ENCODE results near the gene APEH. TPM values are rescaled to one million over a fixed set of nuclear protein-coding genes. Genes with fewer than 3 reads are reported as not detected.

The APEH gene
- total RNA-seq, 1 donor from 2014 or later, result 80.8 TPM

DNA sequence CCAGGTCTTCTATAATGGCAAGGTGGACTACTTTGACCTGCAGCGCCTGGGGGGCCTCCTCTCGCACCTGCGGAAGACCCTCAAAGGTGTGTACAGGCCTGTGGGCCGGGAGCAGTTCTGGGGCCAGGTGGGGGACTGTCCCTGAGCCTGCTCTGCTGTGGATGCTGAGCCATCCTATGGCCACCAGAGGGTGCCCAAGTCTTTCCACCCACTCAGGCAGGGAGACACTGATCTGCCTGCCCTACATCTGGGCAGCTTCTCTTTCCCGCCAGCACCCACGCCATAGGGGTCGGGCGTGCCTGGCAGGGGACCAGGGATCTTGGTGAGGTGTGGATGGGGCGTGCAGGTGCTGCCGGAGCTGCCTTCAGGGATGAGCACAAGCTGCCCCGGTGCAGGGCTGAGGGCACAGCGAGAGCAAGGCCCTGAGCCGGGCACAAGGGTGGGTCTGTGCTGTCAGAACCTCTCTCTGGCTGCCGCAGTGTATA, 29.3 kb downstream of the APEH start:
- Histone ChIP-seq H3K9me3 (ENCODE audit: insufficient read depth, low read depth, low read length) (no peaks in the 10 kb centered on the region), H3K4me1 (ENCODE audit: insufficient read depth, low read length) (no peaks in the 10 kb centered on the region), H3K4me2 (ENCODE audit: low read length) (no peak overlapping the region), H3K9ac (ENCODE audit: low read length) (no peak overlapping the region), H3K79me2 (ENCODE audit: insufficient read depth, low read length) (no peaks in the 10 kb centered on the region), H3K27ac (ENCODE audit: low read depth, low read length) (no peak overlapping the region), H3K4me3 (ENCODE audit: insufficient read depth, low read depth, low read length) (no peak overlapping the region), H3K27me3 (ENCODE audit: insufficient read depth, low read length) (no peaks in the 10 kb centered on the region), H4K20me1 (ENCODE audit: insufficient read depth, low read length) (peaks cover 9% of the 10 kb centered on the region), H3K36me3 (ENCODE audit: insufficient read depth, low read length) (no peaks in the 10 kb centered on the region), H2AFZ (ENCODE audit: low read depth, low read length) (no peak overlapping the region)
- FAIRE-seq (no peak), DNase-seq (ENCODE audit: low read depth) (no peak)
- no peaks in the 10 kb centered on the region for H3K9me3 Mint-ChIP-seq (ENCODE audit: unreplicated experiment)
- H3K4me1 Mint-ChIP-seq (ENCODE audit: low read depth, unreplicated experiment), result peaks cover 8% of the 10 kb centered on the region
- H3K27ac Mint-ChIP-seq (ENCODE audit: unreplicated experiment), result no peak overlapping the region
- H3K4me3 Mint-ChIP-seq (ENCODE audit: unreplicated experiment), result no peak overlapping the region
- no peaks in the 10 kb centered on the region for H3K27me3 Mint-ChIP-seq (ENCODE audit: low read depth, unreplicated experiment)
- TF ChIP-seq EZH2 (IDR thresholded peaks at IDR 0.05; ENCODE audit: insufficient read depth, low read length), result no peak
- TF ChIP-seq, protein P1, sequence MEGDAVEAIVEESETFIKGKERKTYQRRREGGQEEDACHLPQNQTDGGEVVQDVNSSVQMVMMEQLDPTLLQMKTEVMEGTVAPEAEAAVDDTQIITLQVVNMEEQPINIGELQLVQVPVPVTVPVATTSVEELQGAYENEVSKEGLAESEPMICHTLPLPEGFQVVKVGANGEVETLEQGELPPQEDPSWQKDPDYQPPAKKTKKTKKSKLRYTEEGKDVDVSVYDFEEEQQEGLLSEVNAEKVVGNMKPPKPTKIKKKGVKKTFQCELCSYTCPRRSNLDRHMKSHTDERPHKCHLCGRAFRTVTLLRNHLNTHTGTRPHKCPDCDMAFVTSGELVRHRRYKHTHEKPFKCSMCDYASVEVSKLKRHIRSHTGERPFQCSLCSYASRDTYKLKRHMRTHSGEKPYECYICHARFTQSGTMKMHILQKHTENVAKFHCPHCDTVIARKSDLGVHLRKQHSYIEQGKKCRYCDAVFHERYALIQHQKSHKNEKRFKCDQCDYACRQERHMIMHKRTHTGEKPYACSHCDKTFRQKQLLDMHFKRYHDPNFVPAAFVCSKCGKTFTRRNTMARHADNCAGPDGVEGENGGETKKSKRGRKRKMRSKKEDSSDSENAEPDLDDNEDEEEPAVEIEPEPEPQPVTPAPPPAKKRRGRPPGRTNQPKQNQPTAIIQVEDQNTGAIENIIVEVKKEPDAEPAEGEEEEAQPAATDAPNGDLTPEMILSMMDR (IDR thresholded peaks at IDR 0.05; ENCODE audit: insufficient read depth, low read depth, low read length), result peak; percentile 63
- peaks cover 14% of the 10 kb centered on the region for H3K36me3 Mint-ChIP-seq (ENCODE audit: low read depth, unreplicated experiment)

DNA sequence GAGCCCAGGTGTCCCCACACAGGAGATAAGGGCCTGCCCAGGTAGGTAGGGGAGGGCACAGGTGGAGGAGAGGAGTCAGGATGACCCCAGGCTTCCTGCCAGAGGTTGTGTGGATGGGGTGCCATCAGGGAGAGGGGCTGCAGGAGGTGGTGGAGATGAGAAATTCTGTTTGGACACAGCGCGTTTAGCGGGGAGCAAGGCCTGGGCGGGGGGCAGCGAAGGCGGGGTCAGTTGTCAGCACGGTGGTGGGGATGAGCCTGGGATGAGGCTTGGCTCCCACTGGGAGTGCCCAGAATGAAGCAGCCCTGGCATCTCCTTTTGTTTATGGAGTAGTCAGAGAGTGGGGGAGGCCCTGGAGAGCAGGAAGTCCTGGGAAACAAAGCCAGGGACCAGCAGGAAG, 29.8 kb downstream of the APEH start:
- H3K79me2 ChIP-seq (ENCODE audit: insufficient read depth, low read length), result no peaks in the 10 kb centered on the region
- Mint-ChIP-seq H3K27ac (ENCODE audit: unreplicated experiment) (no peak overlapping the region), H3K4me3 (ENCODE audit: unreplicated experiment) (no peak overlapping the region), H3K4me1 (ENCODE audit: low read depth, unreplicated experiment) (peaks cover 8% of the 10 kb centered on the region), H3K36me3 (ENCODE audit: low read depth, unreplicated experiment) (peaks cover 12% of the 10 kb centered on the region), H3K27me3 (ENCODE audit: low read depth, unreplicated experiment) (no peaks in the 10 kb centered on the region), H3K9me3 (ENCODE audit: unreplicated experiment) (no peaks in the 10 kb centered on the region)
- H3K9ac ChIP-seq (ENCODE audit: low read length), result no peak overlapping the region
- H3K27me3 ChIP-seq (ENCODE audit: insufficient read depth, low read length), result no peaks in the 10 kb centered on the region
- H3K27ac ChIP-seq (ENCODE audit: low read depth, low read length), result no peak overlapping the region
- no peak for FAIRE-seq
- TF ChIP-seq, protein P1 (IDR thresholded peaks at IDR 0.05; ENCODE audit: insufficient read depth, low read depth, low read length), result no peak
- TF ChIP-seq EZH2 (IDR thresholded peaks at IDR 0.05; ENCODE audit: insufficient read depth, low read length), result no peak
- no peak overlapping the region for H3K4me3 ChIP-seq (ENCODE audit: insufficient read depth, low read depth, low read length)
- peaks cover 10% of the 10 kb centered on the region for H4K20me1 ChIP-seq (ENCODE audit: insufficient read depth, low read length)
- H3K9me3 ChIP-seq (ENCODE audit: insufficient read depth, low read depth, low read length), result no peaks in the 10 kb centered on the region
- no peak for DNase-seq (ENCODE audit: low read depth)
- no peak overlapping the region for H3K4me2 ChIP-seq (ENCODE audit: low read length)
- no peak overlapping the region for H2AFZ ChIP-seq (ENCODE audit: low read depth, low read length)
- H3K4me1 ChIP-seq (ENCODE audit: insufficient read depth, low read length), result no peaks in the 10 kb centered on the region
- H3K36me3 ChIP-seq (ENCODE audit: insufficient read depth, low read length), result no peaks in the 10 kb centered on the region

DNA sequence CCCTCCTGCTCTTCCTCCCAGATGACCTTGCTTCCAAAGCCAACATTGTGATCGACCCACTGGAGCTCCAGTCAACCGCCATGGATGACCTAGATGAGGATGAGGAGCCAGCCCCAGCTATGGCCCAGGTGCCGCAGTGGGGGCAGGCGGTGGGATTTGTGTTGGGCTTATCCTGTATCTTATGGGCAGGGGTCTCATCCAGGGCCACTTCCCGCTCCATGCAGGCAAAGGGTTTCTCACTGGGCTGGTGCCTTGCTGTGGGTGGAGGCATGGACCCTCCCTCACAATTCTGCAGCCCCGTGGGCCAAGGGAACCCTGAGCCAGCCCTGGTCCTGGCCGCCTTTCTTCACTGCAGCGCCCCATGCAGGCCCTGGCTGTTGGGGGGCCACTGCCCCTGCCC, 30.5 kb downstream of the APEH start:
- H2AFZ ChIP-seq (ENCODE audit: low read depth, low read length), result no peak overlapping the region
- H3K9me3 Mint-ChIP-seq (ENCODE audit: unreplicated experiment), result no peaks in the 10 kb centered on the region
- no peaks in the 10 kb centered on the region for H3K79me2 ChIP-seq (ENCODE audit: insufficient read depth, low read length)
- peaks cover 12% of the 10 kb centered on the region for H3K36me3 Mint-ChIP-seq (ENCODE audit: low read depth, unreplicated experiment)
- no peak overlapping the region for H3K4me3 Mint-ChIP-seq (ENCODE audit: unreplicated experiment)
- H3K4me2 ChIP-seq (ENCODE audit: low read length), result no peak overlapping the region
- H3K27ac Mint-ChIP-seq (ENCODE audit: unreplicated experiment), result no peak overlapping the region
- H3K36me3 ChIP-seq (ENCODE audit: insufficient read depth, low read length), result no peaks in the 10 kb centered on the region
- H3K9me3 ChIP-seq (ENCODE audit: insufficient read depth, low read depth, low read length), result no peaks in the 10 kb centered on the region
- H3K4me3 ChIP-seq (ENCODE audit: insufficient read depth, low read depth, low read length), result no peak overlapping the region
- FAIRE-seq, result no peak
- H3K27ac ChIP-seq (ENCODE audit: low read depth, low read length), result no peak overlapping the region
- H3K4me1 Mint-ChIP-seq (ENCODE audit: low read depth, unreplicated experiment), result peaks cover 8% of the 10 kb centered on the region
- H3K27me3 Mint-ChIP-seq (ENCODE audit: low read depth, unreplicated experiment), result no peaks in the 10 kb centered on the region
- TF ChIP-seq, protein P1 (IDR thresholded peaks at IDR 0.05; ENCODE audit: insufficient read depth, low read depth, low read length), result no peak
- TF ChIP-seq EZH2 (IDR thresholded peaks at IDR 0.05; ENCODE audit: insufficient read depth, low read length), result no peak
- peaks cover 10% of the 10 kb centered on the region for H4K20me1 ChIP-seq (ENCODE audit: insufficient read depth, low read length)
- no peaks in the 10 kb centered on the region for H3K4me1 ChIP-seq (ENCODE audit: insufficient read depth, low read length)
- H3K27me3 ChIP-seq (ENCODE audit: insufficient read depth, low read length), result no peaks in the 10 kb centered on the region
- no peak overlapping the region for H3K9ac ChIP-seq (ENCODE audit: low read length)
- no peak for DNase-seq (ENCODE audit: low read depth)

Measured in astrocyte (in vitro differentiated cells and primary cell).